AG10803 (cell line): Measurements from ENCODE around the gene NRK.
"Not testable (repeated sequence)": the region's sequence is repeated elsewhere in the genome, so short reads cannot be mapped to it uniquely, and the experiment has no call there.

Source experiments
- DNase-seq: peaks from one replicate; pipeline ENCODE4 v3.0.0; 2010; ENCODE audit warnings: low read depth
- H3K4me3 ChIP-seq: 2 replicates; pipeline ENCODE4 v1.5.1; 2011; ENCODE audit warnings: mild to moderate bottlenecking, low read length, control low read depth
- TF ChIP-seq, protein P1 (sequence below): conservative IDR thresholded peaks from 2 replicates; pipeline ENCODE4 v1.5.1; 2011; ENCODE audit warnings: mild to moderate bottlenecking, low read length, control low read depth, inconsistent platforms

The NRK gene

DNA sequence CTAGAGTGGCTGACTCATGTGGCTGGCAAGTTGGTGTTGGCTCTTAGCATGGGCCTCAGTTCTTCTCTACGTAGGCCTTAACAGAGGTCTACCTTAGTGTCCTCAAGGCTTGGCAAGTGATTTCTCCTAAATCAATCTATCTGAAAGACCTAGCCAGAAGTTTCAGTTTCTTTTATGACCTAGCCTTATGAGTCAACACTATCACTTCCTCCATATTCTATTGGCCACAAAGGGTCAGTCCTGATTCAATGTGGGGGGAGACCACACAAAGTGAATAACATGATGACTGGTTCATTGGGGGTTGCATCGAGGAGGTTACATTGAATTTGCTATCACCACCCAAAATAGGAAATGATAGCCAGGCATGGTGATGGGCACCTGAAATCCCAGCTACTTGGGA lies 5.8 kb upstream of the NRK start:
- DNase-seq, result no peak
- TF ChIP-seq, protein P1, sequence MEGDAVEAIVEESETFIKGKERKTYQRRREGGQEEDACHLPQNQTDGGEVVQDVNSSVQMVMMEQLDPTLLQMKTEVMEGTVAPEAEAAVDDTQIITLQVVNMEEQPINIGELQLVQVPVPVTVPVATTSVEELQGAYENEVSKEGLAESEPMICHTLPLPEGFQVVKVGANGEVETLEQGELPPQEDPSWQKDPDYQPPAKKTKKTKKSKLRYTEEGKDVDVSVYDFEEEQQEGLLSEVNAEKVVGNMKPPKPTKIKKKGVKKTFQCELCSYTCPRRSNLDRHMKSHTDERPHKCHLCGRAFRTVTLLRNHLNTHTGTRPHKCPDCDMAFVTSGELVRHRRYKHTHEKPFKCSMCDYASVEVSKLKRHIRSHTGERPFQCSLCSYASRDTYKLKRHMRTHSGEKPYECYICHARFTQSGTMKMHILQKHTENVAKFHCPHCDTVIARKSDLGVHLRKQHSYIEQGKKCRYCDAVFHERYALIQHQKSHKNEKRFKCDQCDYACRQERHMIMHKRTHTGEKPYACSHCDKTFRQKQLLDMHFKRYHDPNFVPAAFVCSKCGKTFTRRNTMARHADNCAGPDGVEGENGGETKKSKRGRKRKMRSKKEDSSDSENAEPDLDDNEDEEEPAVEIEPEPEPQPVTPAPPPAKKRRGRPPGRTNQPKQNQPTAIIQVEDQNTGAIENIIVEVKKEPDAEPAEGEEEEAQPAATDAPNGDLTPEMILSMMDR, result no peak

DNA sequence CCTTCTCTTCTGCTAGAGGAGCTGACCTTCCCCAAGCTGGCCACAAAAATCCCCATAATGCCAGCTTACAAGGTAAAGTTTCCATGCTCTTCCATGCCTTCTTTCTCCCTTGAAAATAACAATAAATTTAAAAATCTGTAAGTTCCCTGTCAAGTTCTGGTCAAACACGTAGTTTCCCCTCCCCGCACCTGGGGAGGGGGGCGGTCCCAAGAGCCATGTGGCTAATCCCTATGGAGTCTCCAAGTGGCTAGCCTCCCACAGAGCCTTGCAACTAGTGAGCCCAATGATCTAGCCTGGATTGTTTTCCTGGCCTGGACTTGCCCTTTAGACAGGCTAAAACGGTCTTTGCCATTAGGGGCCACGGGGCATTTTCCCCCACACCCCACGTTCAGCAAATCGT lies 2.1 kb upstream of the NRK start:
- no peak for DNase-seq
- H3K4me3 ChIP-seq, result no peak overlapping the region
- TF ChIP-seq, protein P1, result no peak

More for the DNA sequence above, 5.8 kb upstream of the NRK start:
- H3K4me3 ChIP-seq, result no peak overlapping the region

DNA sequence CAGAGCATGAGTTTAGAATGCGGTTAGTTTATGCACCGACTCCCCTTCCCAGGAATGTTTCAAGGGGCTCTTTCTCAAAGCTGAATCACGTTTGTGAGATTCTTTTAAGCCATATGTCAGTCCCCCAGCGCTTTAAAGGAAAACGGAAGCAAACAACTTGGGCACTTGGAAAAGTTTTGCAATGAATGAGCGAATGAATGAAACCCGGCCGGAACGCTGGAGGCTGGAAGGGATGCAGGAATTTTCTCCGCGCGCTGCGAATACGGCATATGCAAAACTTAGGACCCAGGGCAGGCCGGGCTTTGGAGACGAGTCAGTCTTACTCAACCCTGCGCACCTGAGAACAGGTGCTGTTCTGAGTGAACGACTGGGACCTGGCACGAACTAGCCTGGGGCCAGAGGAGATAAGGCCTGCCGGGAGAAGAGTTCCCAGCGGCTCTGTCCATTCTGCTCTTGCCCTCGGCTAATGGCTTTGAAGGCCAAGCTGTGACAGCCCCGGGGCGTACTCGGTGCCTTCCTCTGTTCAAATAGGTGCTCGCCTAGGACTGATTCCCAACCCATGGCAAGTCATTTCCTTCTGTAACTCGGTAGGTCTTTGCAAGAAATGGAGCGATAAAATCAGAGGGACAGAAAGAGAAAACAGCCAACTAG lies 743 bp upstream of the NRK start:
- H3K4me3 ChIP-seq, result no peak overlapping the region
- TF ChIP-seq, protein P1, result no peak
- DNase-seq, result no peak

DNA sequence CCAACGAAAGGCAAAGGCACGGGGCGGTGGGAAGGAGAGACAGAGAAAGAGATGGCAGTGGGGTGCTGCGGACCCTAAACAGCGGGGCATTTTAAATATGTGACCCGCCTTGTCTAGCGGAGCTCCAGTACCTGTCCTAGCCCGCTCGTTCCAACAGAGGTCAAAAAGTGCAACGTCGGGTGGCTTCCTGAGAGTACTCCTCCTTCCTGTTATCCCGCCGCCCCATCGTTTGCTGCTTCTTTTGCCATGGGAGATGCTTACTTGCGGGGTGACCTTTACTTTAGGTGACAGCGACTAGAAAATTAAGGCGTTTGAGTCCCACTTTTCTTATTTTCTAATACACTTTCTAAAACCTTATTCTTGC lies 735 bp downstream of the NRK start:
- DNase-seq, result no peak
- no peak overlapping the region for H3K4me3 ChIP-seq
- TF ChIP-seq, protein P1, result no peak

DNA sequence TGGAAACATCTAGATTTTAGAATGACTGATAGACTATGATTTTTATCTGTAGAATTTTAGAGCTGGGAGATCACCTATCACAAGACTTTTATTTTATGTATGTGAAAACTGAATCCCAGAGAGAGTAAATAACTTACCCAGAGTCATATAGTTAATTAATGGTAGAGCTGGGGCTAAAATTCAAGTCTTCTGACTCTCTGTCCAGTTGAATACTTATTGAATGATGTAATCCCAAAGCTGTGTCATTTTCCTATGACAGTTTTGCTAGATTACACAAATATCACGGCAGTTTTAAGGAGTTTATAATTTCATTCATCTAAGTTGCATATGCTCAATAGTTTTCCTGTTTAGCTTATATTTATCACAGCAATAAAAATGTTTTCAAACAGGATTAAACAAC lies 6.7 kb downstream of the NRK start:
- TF ChIP-seq, protein P1, result no peak

DNA sequence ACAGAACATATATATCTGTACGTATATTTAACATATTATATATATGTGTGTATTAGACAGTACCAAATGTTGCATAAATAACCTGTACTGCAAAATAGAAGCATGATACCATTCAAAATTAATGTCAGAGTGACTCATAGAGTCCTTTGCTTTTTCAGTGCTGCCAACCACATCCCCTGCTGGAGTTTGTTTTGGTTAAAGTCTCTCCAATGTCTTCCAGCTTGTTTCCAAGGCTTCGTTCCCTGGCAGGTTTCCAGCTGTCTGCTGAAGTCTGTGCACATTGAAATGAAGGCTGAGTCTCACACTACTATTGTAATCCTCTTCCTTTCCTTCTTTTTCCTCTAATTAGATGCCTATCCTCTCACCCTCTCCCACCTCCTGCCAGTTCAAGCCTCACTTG lies 14.9 kb downstream of the NRK start:
- H3K4me3 ChIP-seq, result no peak overlapping the region
- TF ChIP-seq, protein P1, result no peak

More for the DNA sequence above, 6.7 kb downstream of the NRK start:
- no peak overlapping the region for H3K4me3 ChIP-seq
- DNase-seq, result no peak

DNA sequence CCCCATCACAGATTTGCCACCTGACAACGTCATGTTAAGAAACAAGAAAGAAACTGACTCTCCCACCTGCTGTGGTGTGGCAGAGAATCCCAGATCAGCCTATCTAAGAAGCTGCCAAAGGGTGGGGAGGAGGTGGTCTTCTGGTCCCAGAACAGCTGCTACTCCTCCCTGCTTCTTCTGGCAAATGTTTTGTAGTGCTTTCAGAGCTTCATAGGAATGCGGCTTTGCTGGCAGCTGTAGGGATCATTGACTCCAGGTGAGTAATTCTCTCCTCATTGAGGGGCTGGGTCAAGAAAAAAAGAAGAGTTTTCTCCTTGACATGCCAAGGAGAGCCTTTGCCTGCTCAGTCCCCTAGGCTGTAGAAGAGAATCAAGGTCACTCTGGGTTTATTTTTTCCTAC lies 23.3 kb downstream of the NRK start:
- TF ChIP-seq, protein P1, result no peak
- H3K4me3 ChIP-seq, result no peak overlapping the region
- DNase-seq, result no peak

More for the DNA sequence above, 14.9 kb downstream of the NRK start:
- peak; percentile 16 for DNase-seq

DNA sequence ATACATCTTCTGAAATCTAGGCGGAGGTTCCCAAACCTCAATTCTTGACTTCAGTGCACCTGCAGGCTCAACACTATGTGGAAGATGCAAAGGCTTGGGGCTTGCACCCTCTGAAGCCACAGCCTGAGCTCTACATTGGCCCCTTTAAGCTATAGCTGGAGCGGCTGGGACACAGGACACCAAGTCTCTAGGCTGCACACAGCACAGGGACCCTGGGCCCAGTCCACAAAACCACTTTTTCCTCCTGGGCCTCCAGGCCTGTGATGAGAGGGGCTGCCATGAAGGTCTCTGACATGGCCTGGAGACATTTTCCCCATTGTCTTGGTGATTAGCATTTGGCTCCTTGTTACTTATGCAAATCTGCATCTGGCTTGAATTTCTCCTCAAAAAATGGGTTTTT lies 27.8 kb downstream of the NRK start:
- H3K4me3 ChIP-seq, DNase-seq: not testable (repeated sequence)
